LNCAP (cell line): Measurements from ENCODE around the gene ISYNA1.

ENCODE experiments used
- CTCF ChIP-seq: fragments of 450-650 bp; IDR thresholded peaks from 2 replicates; pipeline ENCODE4 v1.5.1; 2017; ENCODE audit warnings: mild to moderate bottlenecking

ISYNA1 gene

DNA sequence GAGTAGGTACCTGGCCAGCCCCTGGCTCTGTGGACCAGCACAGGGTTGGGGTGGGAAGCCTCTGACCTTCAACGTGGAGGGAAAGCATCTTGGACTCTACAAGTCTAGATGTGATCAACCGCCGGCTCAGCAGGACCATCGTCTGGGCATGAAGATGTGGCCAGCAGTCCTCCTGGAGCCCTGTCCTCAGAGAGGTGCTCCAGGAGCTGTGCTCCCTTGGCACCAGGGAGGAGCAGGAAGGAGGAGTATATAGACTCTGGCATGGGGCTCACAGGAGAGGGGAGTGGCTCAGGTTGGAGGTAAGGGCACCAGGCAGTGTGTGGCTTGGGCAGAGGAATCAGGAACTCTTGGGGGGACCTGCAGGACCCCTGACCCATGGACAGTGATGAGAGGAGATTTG lies 18.3 kb upstream of the ISYNA1 start:
- no peak for TF ChIP-seq CTCF

DNA sequence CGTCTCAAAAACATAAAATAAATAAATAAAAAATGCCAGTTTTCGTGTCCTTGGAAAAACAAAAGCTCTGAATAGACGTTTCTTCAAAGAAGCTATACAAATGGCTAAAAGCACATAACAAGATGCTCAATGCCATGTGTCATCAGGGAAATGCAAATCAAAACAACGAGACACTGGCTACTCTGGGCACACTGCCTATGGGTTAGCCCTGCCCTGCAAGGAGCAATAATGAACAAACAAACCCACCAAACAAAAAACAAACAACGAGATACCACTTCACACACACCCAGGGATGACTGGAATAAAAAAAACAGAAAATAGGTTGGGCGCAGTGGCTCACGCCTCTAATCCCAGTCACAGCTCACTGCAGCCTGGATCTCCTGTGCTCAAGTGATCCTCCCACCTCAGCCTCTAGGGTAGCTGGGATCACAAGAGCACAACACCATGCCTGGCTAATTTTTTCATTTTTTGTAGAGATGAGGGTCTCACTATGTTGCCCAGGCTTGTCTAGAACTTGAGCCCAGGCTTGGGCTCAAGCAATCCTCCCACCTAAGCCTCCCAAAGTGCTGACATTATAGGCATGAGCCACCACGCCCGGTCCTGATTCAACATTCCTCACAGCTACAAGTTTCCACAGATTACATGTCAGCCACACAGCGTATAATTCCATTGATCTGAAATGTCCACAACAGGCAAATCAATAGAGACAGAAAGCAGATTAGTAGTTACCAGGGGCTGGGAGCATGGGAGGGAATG lies 15.5 kb upstream of the ISYNA1 start:
- no peak for TF ChIP-seq CTCF

DNA sequence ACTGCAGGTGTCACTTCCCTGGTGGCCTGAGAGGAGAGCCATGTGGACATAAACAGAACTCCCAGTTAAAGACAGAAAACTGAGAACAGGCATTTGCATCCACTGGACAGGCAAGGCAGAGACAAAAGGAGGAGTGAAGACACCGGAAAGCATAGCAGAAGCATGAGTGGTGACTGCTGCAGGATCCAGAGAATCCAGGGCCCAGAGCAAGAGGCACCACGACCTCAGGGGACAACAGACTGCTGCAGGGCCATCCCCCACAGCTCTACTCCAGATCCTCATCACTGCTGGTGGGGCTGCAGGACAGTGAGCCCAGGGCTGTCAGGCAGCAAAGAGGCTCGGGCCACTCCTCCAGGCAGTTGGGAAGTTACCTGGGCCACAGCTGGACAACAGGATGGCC lies 14.5 kb upstream of the ISYNA1 start:
- no peak for TF ChIP-seq CTCF

- TF ChIP-seq CTCF, result peak; percentile 98
Observed at GRCh38 chr19:18450931-18451836, 13.3 kb upstream of the ISYNA1 start.

DNA sequence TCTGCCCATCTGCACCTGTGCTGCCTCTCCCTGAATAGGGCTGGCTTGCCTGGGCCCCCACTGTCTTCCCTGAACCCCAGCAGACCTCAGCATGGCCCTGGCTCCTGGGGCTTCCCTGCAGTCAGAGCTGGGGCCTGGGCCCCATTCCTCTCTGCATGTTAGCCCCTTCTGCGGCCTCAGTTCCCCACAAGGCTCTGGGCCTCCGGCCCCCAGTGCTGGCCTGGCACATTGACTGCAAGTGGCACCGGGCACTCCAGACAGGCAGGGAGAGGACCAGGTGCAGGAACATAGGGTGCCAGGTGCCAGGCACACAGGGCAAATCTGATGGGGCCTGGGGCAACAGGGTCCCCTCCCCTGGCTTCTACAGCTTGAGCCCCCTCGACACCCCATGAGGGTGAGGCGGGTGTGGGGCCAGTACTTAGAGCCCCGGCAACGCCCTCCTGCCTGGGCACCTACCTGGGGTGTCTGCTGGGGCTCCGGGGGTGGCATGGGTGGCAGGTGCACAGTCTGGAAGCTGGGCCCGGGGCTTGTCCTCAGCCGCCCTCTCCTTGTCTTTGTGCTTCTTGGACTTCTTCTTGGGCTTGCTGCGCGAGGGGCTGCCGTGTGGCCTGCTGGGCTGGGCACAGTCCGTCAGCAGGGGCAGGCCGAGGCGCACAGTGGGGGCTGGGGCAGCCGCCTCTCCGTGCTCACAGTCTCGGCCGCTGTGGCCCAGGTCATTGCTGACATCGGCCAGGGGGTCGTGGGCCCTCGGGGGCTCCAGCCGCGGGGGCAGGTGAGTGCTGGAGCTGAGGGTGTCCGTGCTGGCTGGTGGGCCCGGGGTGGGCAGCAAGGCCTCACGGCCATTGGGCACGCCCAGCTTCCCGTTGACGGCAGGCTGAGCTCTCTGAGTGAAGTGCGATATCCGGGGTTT lies 12.3 kb upstream of the ISYNA1 start:
- no peak for TF ChIP-seq CTCF

- TF ChIP-seq CTCF, result no peak
Observed at GRCh38 chr19:18449552-18449951, 11.6 kb upstream of the ISYNA1 start.

GRCh38 chr19:18446811-18447359 lies 9.0 kb upstream of the ISYNA1 start:
- no peak for TF ChIP-seq CTCF
